Measurements from ENCODE around the gene FNBP1. TPM values are rescaled to one million over a fixed set of nuclear protein-coding genes. Genes with fewer than 3 reads are reported as not detected.

FNBP1 gene
- total and polyA plus RNA-seq, 8 donors, result 5.3 to 18.5 (median 7.1) TPM

GRCh38 chr9:130034570-130034969 is 8.4 kb downstream of the FNBP1 start:
- Histone ChIP-seq H3K4me3 (no peak overlapping the region), H3K27me3 (no peaks in the 10 kb centered on the region), H3K36me3 (no peaks in the 10 kb centered on the region), H3K4me1 (no peaks in the 10 kb centered on the region), H3K27ac (no peak overlapping the region), H3K9me3 (no peaks in the 10 kb centered on the region)
- 88 to 97% methylated on average over 1 of the region's 1 CpG for WGBS, 2 donors
- TF ChIP-seq CTCF (IDR thresholded peaks at IDR 0.05), result no peak
- FAIRE-seq, result no peak
- intact Hi-C loops (cut with DNase I), result no loop called here
- no peak for DNase-seq
- ATAC-seq, result peak in 2 of 4 donors; percentile 39 to 65

- Histone ChIP-seq H3K4me3 (no peak overlapping the region), H3K9me3 (no peaks in the 10 kb centered on the region), H3K27me3 (no peaks in the 10 kb centered on the region), H3K36me3 (no peaks in the 10 kb centered on the region), H3K27ac (no peak overlapping the region), H3K4me1 (peaks cover 0 to 6% (median 0%) of the 10 kb centered on the region in 3 donors)
- no peak for TF ChIP-seq CTCF (IDR thresholded peaks at IDR 0.05)
- no peak for DNase-seq
- intact Hi-C loops (cut with DNase I), result no loop called here
- no peak for FAIRE-seq
- ATAC-seq, result no peak
- 94 to 96% methylated on average over 3 of the region's 3 CpGs for WGBS, 2 donors
Observed at GRCh38 chr9:130030651-130031127, 12.3 kb downstream of the FNBP1 start.

GRCh38 chr9:130029223-130029973 is 13.6 kb downstream of the FNBP1 start:
- no peak for TF ChIP-seq CTCF (IDR thresholded peaks at IDR 0.05)
- no peaks in the 10 kb centered on the region for H3K27me3 ChIP-seq
- DNase-seq (no peak), FAIRE-seq (no peak), ATAC-seq (no peak)
- H3K4me1 ChIP-seq, result peaks cover 0 to 13% (median 0%) of the 10 kb centered on the region in 3 donors
- no peaks in the 10 kb centered on the region for H3K36me3 ChIP-seq
- WGBS, 2 donors, result 89 to 92% methylated on average over 10 of the region's 10 CpGs
- no peaks in the 10 kb centered on the region for H3K9me3 ChIP-seq
- H3K27ac ChIP-seq, result no peak overlapping the region
- no peak overlapping the region for H3K4me3 ChIP-seq
- intact Hi-C loops (cut with DNase I), result no loop called here

GRCh38 chr9:130028493-130029222 is 14.3 kb downstream of the FNBP1 start:
- WGBS, 2 donors, result 32 to 37% methylated on average over 6 of the region's 6 CpGs
- ATAC-seq (peak in 2 of 4 donors; percentile 45 to 50), FAIRE-seq (no peak), DNase-seq (no peak)
- Histone ChIP-seq H3K9me3 (no peaks in the 10 kb centered on the region), H3K27ac (no peak overlapping the region), H3K4me1 (peaks cover 0 to 14% (median 0%) of the 10 kb centered on the region in 3 donors), H3K27me3 (no peaks in the 10 kb centered on the region), H3K4me3 (no peak overlapping the region), H3K36me3 (no peaks in the 10 kb centered on the region)
- intact Hi-C loops (cut with DNase I), result no loop called here
- no peak for TF ChIP-seq CTCF (IDR thresholded peaks at IDR 0.05)

All from pancreas (tissue), 10 donors.